ENCODE data around the gene SLFN12L. TPM values are rescaled to one million over a fixed set of nuclear protein-coding genes. Genes with fewer than 3 reads are reported as not detected.
"Not testable (repeated sequence)": the region's sequence is repeated elsewhere in the genome, so short reads cannot be mapped to it uniquely, and the experiment has no call there.

SLFN12L gene
- total RNA-seq, 2 donors from 2014 or later, result 59.0 to 73.6 TPM

DNA sequence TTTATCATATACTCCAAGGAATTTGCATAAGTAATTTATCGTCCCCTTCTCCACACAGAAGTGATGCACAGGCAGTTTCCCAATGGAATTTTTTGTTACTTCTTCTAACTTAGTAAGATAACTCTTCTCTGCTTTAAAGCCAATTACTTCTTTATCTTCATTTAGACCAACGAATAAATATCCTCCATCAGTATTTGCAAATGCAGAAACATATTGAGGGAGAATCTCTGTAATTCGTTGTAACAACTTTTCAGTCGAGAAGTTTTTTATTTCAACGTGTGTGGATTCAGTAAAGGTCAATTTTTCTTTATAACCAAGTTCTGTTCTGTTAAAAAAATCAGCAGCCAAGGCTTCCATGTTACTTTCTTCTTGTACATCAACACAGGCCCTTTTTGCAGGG lies 58.2 kb downstream of the SLFN12L start:
- DNase-seq (no peak), ATAC-seq (replicated peaks in 1 of 2) (no peak)
- Mint-ChIP-seq H3K4me3 (no peak overlapping the region), H3K36me3 (ENCODE audit: insufficient read depth in 2 of 2) (peaks cover 21 to 67% of the 10 kb centered on the region in 2 donors), H3K9me3 (peaks cover 2 to 8% of the 10 kb centered on the region in 2 donors), H3K4me1 (ENCODE audit: low read depth) (peaks cover 3% of the 10 kb centered on the region), H3K27me3 (ENCODE audit: low read depth) (no peaks in the 10 kb centered on the region), H3K27ac (peak overlapping the region; percentile 39)

DNA sequence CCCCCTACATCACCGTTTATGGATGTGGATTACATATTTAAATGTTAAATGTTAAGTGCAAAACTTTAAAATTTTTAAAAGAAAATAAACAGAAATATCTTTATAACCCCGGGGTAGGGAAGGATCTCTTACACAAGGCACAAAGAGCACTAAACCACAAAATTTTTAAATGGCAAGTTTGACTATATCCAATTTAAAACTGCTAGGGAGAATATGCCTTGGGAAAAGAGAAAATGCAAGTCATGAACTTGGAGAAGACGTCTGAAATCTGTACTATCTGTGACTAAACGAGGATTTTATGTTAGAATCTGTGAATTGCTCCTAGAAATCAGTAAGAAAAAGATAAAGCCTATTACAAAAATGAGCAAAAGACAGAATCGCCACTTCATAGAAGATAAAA lies 60.2 kb downstream of the SLFN12L start:
- no peak overlapping the region for H3K27ac Mint-ChIP-seq
- H3K4me3 Mint-ChIP-seq, result no peak overlapping the region
- H3K9me3 Mint-ChIP-seq, result peaks cover 5 to 13% of the 10 kb centered on the region in 2 donors
- no peaks in the 10 kb centered on the region for H3K27me3 Mint-ChIP-seq (ENCODE audit: low read depth)
- peaks cover 19 to 70% of the 10 kb centered on the region in 2 donors for H3K36me3 Mint-ChIP-seq (ENCODE audit: insufficient read depth in 2 of 2)
- H3K4me1 Mint-ChIP-seq (ENCODE audit: low read depth), result peaks cover 3% of the 10 kb centered on the region
- no peak for ATAC-seq (replicated peaks in 1 of 2)
- no peak for DNase-seq

DNA sequence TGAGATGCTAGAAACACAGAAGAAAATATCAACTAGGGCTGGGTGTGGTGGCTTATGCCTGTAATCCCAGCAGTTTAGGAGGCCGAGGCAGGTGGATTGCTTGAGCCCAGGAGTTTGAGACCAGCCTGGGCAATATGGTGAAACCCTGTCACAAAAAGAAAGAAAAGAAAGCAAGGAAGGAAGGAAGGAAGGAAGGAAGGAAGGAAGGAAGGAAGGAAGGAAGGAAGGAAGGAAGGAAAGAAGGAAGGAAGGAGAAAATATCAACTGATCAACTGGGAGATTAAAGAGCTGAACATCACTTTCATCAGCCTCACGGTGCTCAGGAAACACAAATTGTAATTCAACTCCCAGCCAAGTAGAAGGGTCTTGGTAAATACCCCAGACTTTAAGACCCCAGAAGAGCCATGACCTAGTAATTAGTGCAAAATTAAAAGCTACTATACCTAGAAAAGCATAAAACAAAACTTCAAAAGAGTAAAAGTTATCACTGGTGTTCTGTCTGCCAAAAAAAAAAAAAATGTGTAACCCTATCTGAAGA lies 61.1 kb downstream of the SLFN12L start:
- H3K27ac Mint-ChIP-seq, result peak overlapping the region; percentile 64
- H3K27me3 Mint-ChIP-seq (ENCODE audit: low read depth), result no peaks in the 10 kb centered on the region
- H3K4me3 Mint-ChIP-seq, result no peak overlapping the region
- no peak for ATAC-seq (replicated peaks in 1 of 2)
- H3K9me3 Mint-ChIP-seq, result peaks cover 6 to 15% of the 10 kb centered on the region in 2 donors
- peaks cover 22 to 68% of the 10 kb centered on the region in 2 donors for H3K36me3 Mint-ChIP-seq (ENCODE audit: insufficient read depth in 2 of 2)
- no peak for DNase-seq
- H3K4me1 Mint-ChIP-seq (ENCODE audit: low read depth), result peaks cover 3% of the 10 kb centered on the region

DNA sequence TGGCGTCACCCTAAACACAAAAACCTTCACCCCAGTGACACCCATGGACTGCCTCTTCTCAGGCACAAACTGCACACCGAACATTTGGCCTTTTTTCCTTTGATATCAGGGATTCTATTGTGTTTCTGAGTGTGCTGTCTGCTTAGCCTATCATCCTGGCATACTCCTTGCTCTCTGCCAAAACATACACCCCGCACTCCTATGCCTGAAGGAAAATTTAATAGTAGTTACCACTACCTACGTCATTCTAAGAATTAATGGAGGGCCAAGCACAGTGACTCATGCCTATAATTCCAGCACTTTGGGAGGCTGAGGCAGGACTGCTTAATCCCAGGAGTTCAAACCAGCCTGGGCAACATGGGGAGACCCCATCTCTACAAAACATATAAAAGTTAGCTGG lies 69.0 kb downstream of the SLFN12L start:
- no peaks in the 10 kb centered on the region for H3K27me3 Mint-ChIP-seq (ENCODE audit: low read depth)
- H3K4me1 Mint-ChIP-seq (ENCODE audit: low read depth), result peaks cover 12% of the 10 kb centered on the region
- H3K9me3 Mint-ChIP-seq, result peaks cover 9 to 14% of the 10 kb centered on the region in 2 donors
- no peak overlapping the region for H3K4me3 Mint-ChIP-seq
- no peak for DNase-seq
- ATAC-seq (replicated peaks in 1 of 2), result no peak
- H3K27ac Mint-ChIP-seq, result no peak overlapping the region
- H3K36me3 Mint-ChIP-seq (ENCODE audit: insufficient read depth in 2 of 2), result peaks cover 13 to 28% of the 10 kb centered on the region in 2 donors

DNA sequence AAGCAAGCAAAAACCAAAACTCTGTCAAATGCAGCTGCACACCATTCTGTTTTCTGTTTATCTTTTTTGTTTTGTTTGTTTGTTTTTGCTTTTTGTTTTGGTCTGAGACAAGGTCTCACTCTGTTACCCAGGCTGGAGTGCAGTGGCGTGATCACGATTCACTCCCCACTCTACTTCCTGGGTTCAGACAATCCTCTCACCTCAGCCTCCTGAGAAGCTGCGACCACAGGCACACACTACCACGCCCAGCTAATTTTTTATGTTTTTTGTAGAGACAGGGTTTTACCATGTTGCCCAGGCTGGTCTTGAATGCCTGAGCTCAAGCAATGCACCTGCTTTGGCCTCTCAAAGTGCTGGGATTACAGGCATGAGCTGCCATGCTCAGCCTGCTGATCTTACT lies 69.7 kb downstream of the SLFN12L start:
- Mint-ChIP-seq H3K4me1 (ENCODE audit: low read depth) (peaks cover 12% of the 10 kb centered on the region), H3K9me3 (peaks cover 8 to 10% of the 10 kb centered on the region in 2 donors), H3K4me3 (no peak overlapping the region), H3K36me3 (ENCODE audit: insufficient read depth in 2 of 2) (peaks cover 11 to 22% of the 10 kb centered on the region in 2 donors), H3K27ac (no peak overlapping the region), H3K27me3 (ENCODE audit: low read depth) (no peaks in the 10 kb centered on the region)
- no peak for DNase-seq
- peak in 1 of 2 donors; percentile 25 for ATAC-seq (replicated peaks in 1 of 2)

DNA sequence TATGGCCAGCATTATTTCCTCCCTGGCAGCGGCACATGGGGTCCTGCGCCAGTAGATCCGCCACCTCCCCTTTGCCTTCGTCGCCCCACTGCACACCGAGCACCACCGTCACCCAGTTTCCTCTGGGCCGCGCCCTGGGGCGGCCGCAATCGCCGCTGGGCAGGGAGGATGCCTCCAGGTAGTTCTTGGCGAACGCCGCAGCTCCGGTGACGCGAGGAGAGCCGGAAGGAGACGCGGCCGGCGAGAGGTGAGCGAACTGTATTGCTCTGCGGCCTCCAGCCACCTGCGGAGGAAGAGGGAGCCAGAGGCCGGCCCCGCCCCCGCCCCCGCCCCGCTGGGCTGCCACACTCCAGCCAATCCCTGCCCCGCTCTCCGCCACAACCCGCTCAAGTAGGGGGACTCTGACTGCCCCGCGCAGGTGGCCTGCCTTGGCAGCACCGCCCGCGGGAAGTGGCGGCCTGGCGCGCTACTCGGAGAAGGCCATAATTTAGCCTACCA lies 77.1 kb downstream of the SLFN12L start:
- no peak overlapping the region for H3K27ac Mint-ChIP-seq
- peak; percentile 54 to 60 for DNase-seq
- peaks cover 12% of the 10 kb centered on the region for H3K4me1 Mint-ChIP-seq (ENCODE audit: low read depth)
- H3K9me3 Mint-ChIP-seq, result peaks cover 0 to 2% of the 10 kb centered on the region in 2 donors
- peaks cover 7 to 24% of the 10 kb centered on the region in 2 donors for H3K36me3 Mint-ChIP-seq (ENCODE audit: insufficient read depth in 2 of 2)
- H3K4me3 Mint-ChIP-seq, result peak overlapping the region; percentile 73 to 98
- peak; percentile 86 to 87 for ATAC-seq (replicated peaks in 1 of 2)
- H3K27me3 Mint-ChIP-seq (ENCODE audit: low read depth), result no peaks in the 10 kb centered on the region

DNA sequence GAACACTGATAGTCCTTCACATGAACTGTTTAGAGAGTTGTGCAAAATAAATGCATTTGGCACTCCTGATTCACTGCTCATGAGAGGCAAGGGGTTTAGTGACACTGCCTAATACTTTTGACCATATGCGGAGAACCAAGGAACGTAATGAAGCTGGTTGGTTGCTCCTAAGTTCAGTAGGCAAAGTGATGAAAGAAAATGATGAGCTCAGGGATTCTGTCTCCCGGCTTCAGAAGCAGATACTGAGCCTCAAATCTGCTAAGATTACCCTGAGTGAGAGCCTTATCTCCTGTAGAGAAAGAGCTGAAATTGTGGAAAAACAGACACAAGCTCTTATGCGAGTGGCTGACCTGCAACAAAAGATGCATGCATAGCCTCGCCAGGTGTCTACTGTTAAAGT lies 83.4 kb downstream of the SLFN12L start:
- DNase-seq; H3K4me3 Mint-ChIP-seq; H3K27me3 Mint-ChIP-seq (ENCODE audit: low read depth); H3K4me1 Mint-ChIP-seq (ENCODE audit: low read depth); H3K9me3 Mint-ChIP-seq; H3K36me3 Mint-ChIP-seq (ENCODE audit: insufficient read depth in 2 of 2); ATAC-seq (replicated peaks in 1 of 2); H3K27ac Mint-ChIP-seq: not testable (repeated sequence)

DNA sequence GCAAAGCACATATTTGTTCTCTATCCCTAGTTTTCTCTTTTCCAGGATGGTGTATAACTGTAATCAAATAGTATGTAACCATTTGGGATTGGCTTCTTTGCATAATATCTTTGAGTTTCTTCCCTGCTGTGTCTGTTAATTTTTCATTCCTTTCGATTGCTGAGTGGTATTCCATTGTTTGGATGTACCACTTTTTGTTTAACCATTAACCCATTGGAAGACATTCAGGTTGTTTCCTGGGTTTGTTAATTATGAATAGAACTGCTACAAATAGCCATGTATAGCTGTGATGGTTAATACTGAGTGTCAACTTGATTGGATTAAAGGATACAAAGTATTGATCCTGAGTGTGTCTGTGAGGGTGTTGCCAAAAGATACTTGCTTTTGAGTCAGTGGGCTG lies 84.3 kb downstream of the SLFN12L start:
- Mint-ChIP-seq H3K27ac (no peak overlapping the region), H3K9me3 (peaks cover 1 to 4% of the 10 kb centered on the region in 2 donors), H3K27me3 (ENCODE audit: low read depth) (no peaks in the 10 kb centered on the region), H3K4me3 (no peak overlapping the region), H3K4me1 (ENCODE audit: low read depth) (no peaks in the 10 kb centered on the region), H3K36me3 (ENCODE audit: insufficient read depth in 2 of 2) (no peaks in the 10 kb centered on the region)
- no peak for ATAC-seq (replicated peaks in 1 of 2)
- DNase-seq, result no peak

- no peaks in the 10 kb centered on the region for H3K9me3 Mint-ChIP-seq
- ATAC-seq (replicated peaks in 1 of 2) (no peak), DNase-seq (no peak)
- peaks cover 19% of the 10 kb centered on the region for H3K4me1 Mint-ChIP-seq (ENCODE audit: low read depth)
- H3K27me3 Mint-ChIP-seq (ENCODE audit: low read depth), result no peaks in the 10 kb centered on the region
- H3K27ac Mint-ChIP-seq, result no peak overlapping the region
- H3K4me3 Mint-ChIP-seq, result peak overlapping the region in 1 of 2 donors; percentile 11
- peaks cover 2 to 3% of the 10 kb centered on the region in 2 donors for H3K36me3 Mint-ChIP-seq (ENCODE audit: insufficient read depth in 2 of 2)
Observed at GRCh38 chr17:35449371-35449931, 88.0 kb downstream of the SLFN12L start.

GRCh38 chr17:35448899-35449227 lies 88.6 kb downstream of the SLFN12L start:
- ATAC-seq (replicated peaks in 1 of 2) (no peak), DNase-seq (no peak)
- Mint-ChIP-seq H3K36me3 (ENCODE audit: insufficient read depth in 2 of 2) (peaks cover 2 to 3% of the 10 kb centered on the region in 2 donors), H3K27me3 (ENCODE audit: low read depth) (no peaks in the 10 kb centered on the region), H3K9me3 (no peaks in the 10 kb centered on the region), H3K4me3 (peak overlapping the region; percentile 70 to 81), H3K4me1 (ENCODE audit: low read depth) (peaks cover 19% of the 10 kb centered on the region), H3K27ac (no peak overlapping the region)

GRCh38 chr17:35448214-35448898 lies 89.1 kb downstream of the SLFN12L start, which contains the start of gene SLFN13:
SLFN13 (minus strand) TSS chr17:35448766; CDS start chr17:35445680, 3,086 bp downstream.
- Mint-ChIP-seq H3K9me3 (no peaks in the 10 kb centered on the region), H3K4me1 (ENCODE audit: low read depth) (peaks cover 19% of the 10 kb centered on the region), H3K27me3 (ENCODE audit: low read depth) (no peaks in the 10 kb centered on the region), H3K36me3 (ENCODE audit: insufficient read depth in 2 of 2) (peaks cover 2 to 3% of the 10 kb centered on the region in 2 donors), H3K4me3 (peak within 1 kb of the TSS; percentile 70 to 81), H3K27ac (no peak within 1 kb of the TSS)
- peak; percentile 94 to 95 for DNase-seq
- ATAC-seq (replicated peaks in 1 of 2), result peak; percentile 97 to 98

- peaks cover 2 to 3% of the 10 kb centered on the region in 2 donors for H3K36me3 Mint-ChIP-seq (ENCODE audit: insufficient read depth in 2 of 2)
- H3K27ac Mint-ChIP-seq, result no peak overlapping the region
- peaks cover 19% of the 10 kb centered on the region for H3K4me1 Mint-ChIP-seq (ENCODE audit: low read depth)
- ATAC-seq (replicated peaks in 1 of 2) (no peak), DNase-seq (no peak)
- peak overlapping the region; percentile 70 to 81 for H3K4me3 Mint-ChIP-seq
- H3K27me3 Mint-ChIP-seq (ENCODE audit: low read depth), result no peaks in the 10 kb centered on the region
- no peaks in the 10 kb centered on the region for H3K9me3 Mint-ChIP-seq
Observed at GRCh38 chr17:35447499-35447898, 90.0 kb downstream of the SLFN12L start.

- no peaks in the 10 kb centered on the region for H3K36me3 Mint-ChIP-seq (ENCODE audit: insufficient read depth in 2 of 2)
- H3K4me3 Mint-ChIP-seq, result no peak overlapping the region
- H3K9me3 Mint-ChIP-seq, result no peaks in the 10 kb centered on the region
- no peak for ATAC-seq (replicated peaks in 1 of 2)
- peaks cover 8% of the 10 kb centered on the region for H3K4me1 Mint-ChIP-seq (ENCODE audit: low read depth)
- no peak overlapping the region for H3K27ac Mint-ChIP-seq
- DNase-seq, result no peak
- H3K27me3 Mint-ChIP-seq (ENCODE audit: low read depth), result no peaks in the 10 kb centered on the region
Observed at GRCh38 chr17:35438433-35438832, 99.0 kb downstream of the SLFN12L start.
